IMR-90 (cell line): ENCODE measurements around the gene GRIK5. TPM values are rescaled to one million over a fixed set of nuclear protein-coding genes. Genes with fewer than 3 reads are reported as not detected.

Experiments used
- ATAC-seq: fragments of 200-7000 bp; cut with Tn5 transposase; 2 replicates; pipeline ENCODE4 v1.9.1; 2020; ENCODE audit warnings: low read depth, mild to moderate bottlenecking, moderate library complexity
- BruUV-seq: library from RNA; stranded (reverse); fragments of 400-500 nt; replicated peaks from 2 replicates; lab custom pipeline; 2021; lab: Mats Ljungman, UMichigan
- CTCF ChIA-PET: fragments of 300-600 bp; formaldehyde crosslinking; extraction: SDS; loops from one replicate; lab custom pipeline; 2021; ENCODE audit warnings: antibody characterized with exemption; lab: Yijun Ruan, JAX
- POLR2A ChIA-PET: fragments of 300-600 bp; sonication (Branson Sonifier 250); formaldehyde crosslinking; loops from one replicate; lab custom pipeline; 2022; ENCODE audit warnings: antibody characterized with exemption; ENCODE audit not compliant: unreplicated experiment; lab: Charles Lee
- DNase-seq: peaks from one replicate; pipeline ENCODE4 v3.0.0; 2013
- H2AFZ ChIP-seq: replicated peaks from 2 replicates; pipeline ENCODE3; 2013; ENCODE audit warnings: low read length, mild to moderate bottlenecking; ENCODE audit not compliant: poor library complexity
- H2AK5ac ChIP-seq: 2 replicates; pipeline ENCODE4 v1.6.1; 2013; ENCODE audit warnings: low read depth, low read length, inconsistent platforms
- H2AK9ac ChIP-seq: replicated peaks from 2 replicates; pipeline ENCODE3; 2013; ENCODE audit warnings: mild to moderate bottlenecking, low read depth, low read length, moderate library complexity; ENCODE audit not compliant: poor library complexity
- H2BK120ac ChIP-seq: 2 replicates; pipeline ENCODE4 v1.6.1; 2013; ENCODE audit warnings: low read depth, low read length, inconsistent platforms
- H2BK15ac ChIP-seq: 3 replicates; pipeline ENCODE4 v1.6.1; 2013; ENCODE audit warnings: low read depth, low read length, inconsistent platforms
- H2BK20ac ChIP-seq: 2 replicates; pipeline ENCODE4 v1.6.1; 2013; ENCODE audit warnings: low read depth, mild to moderate bottlenecking, inconsistent platforms, low read length, moderate library complexity
- H2BK5ac ChIP-seq: 2 replicates; pipeline ENCODE4 v1.6.1; 2013; ENCODE audit warnings: mild to moderate bottlenecking, low read depth, low read length, inconsistent platforms; ENCODE audit not compliant: poor library complexity, severe bottlenecking
- H3K14ac ChIP-seq: replicated peaks from 2 replicates; pipeline ENCODE4 v1.6.1; 2013; ENCODE audit warnings: low read depth, low read length, inconsistent platforms
- H3K18ac ChIP-seq: 2 replicates; pipeline ENCODE4 v1.6.1; 2013; ENCODE audit warnings: low read depth, low read length, control low read depth
- H3K23ac ChIP-seq: 2 replicates; pipeline ENCODE4 v1.6.1; 2013; ENCODE audit warnings: low read depth, low read length, inconsistent platforms
- H3K27ac ChIP-seq: 2 replicates; pipeline ENCODE4 v1.5.1; 2013; ENCODE audit warnings: mild to moderate bottlenecking, control low read depth, low read length; ENCODE audit not compliant: insufficient read depth
- H3K27me3 ChIP-seq: 2 replicates; pipeline ENCODE4 v1.6.1; 2013; ENCODE audit warnings: low read length; ENCODE audit not compliant: control insufficient read depth, insufficient read depth
- H3K36me3 ChIP-seq: 2 replicates; pipeline ENCODE4 v1.6.1; 2013; ENCODE audit warnings: low read length, mixed read lengths; ENCODE audit not compliant: control insufficient read depth, insufficient read depth
- H3K4ac ChIP-seq: 2 replicates; pipeline ENCODE4 v1.6.1; 2013; ENCODE audit warnings: low read depth, low read length, inconsistent platforms
- H3K4me1 ChIP-seq: 2 replicates; pipeline ENCODE4 v1.6.1; 2013; ENCODE audit warnings: low read length, mixed read lengths; ENCODE audit not compliant: control insufficient read depth, insufficient read depth
- H3K4me2 ChIP-seq: 2 replicates; pipeline ENCODE4 v1.6.1; 2013; ENCODE audit warnings: low read depth, mild to moderate bottlenecking, control low read depth, low read length, moderate library complexity
- H3K4me3 ChIP-seq: 2 replicates; pipeline ENCODE4 v1.5.1; 2013; ENCODE audit warnings: low read depth, mild to moderate bottlenecking, control low read depth, low read length, moderate library complexity; ENCODE audit not compliant: insufficient read depth
- H3K56ac ChIP-seq: 2 replicates; pipeline ENCODE4 v1.6.1; 2013; ENCODE audit warnings: low read length, inconsistent platforms; ENCODE audit not compliant: insufficient read depth; ENCODE audit errors: extremely low read depth
- H3K79me1 ChIP-seq, 2 experiments: 2 replicates each; pipeline ENCODE4 v1.6.1; 2013; ENCODE audit warnings: low read length in 2 of 2, inconsistent platforms in 1 of 2, low read depth in 1 of 2
- H3K9ac ChIP-seq: 2 replicates; pipeline ENCODE4 v1.6.1; 2013; ENCODE audit warnings: low read depth, low read length, control low read depth
- H3K9me1 ChIP-seq: 2 replicates; pipeline ENCODE4 v1.6.1; 2013; ENCODE audit warnings: low read length, inconsistent platforms; ENCODE audit not compliant: insufficient read depth
- H3K9me3 ChIP-seq: 2 replicates; pipeline ENCODE4 v1.6.1; 2013; ENCODE audit warnings: low read length; ENCODE audit not compliant: control insufficient read depth, insufficient read depth
- H4K20me1 ChIP-seq: 2 replicates; pipeline ENCODE4 v1.6.1; 2013; ENCODE audit warnings: low read length, inconsistent platforms; ENCODE audit not compliant: insufficient read depth
- H4K5ac ChIP-seq: 2 replicates; pipeline ENCODE4 v1.6.1; 2013; ENCODE audit warnings: mild to moderate bottlenecking, low read depth, low read length, control low read depth
- H4K8ac ChIP-seq, 2 experiments: 2 replicates each; pipeline ENCODE4 v1.6.1; 2013; ENCODE audit warnings: low read depth in 2 of 2, low read length in 2 of 2, control low read depth in 1 of 2, inconsistent platforms in 1 of 2
- H4K91ac ChIP-seq: 2 replicates; pipeline ENCODE4 v1.6.1; 2013; ENCODE audit warnings: low read depth, low read length, inconsistent platforms; ENCODE audit not compliant: insufficient read depth
- BHLHE40 ChIP-seq: fragments of 150-350 bp; IDR thresholded peaks from 2 replicates; pipeline ENCODE4 v1.6.1; 2016; ENCODE audit warnings: mild to moderate bottlenecking, low read depth, low read length
- CEBPB ChIP-seq: IDR thresholded peaks from 2 replicates; pipeline ENCODE4 v1.6.1; 2012; ENCODE audit warnings: low read depth, low read length, improper control_type of control experiment
- CTCF ChIP-seq: conservative IDR thresholded peaks from 2 replicates; pipeline ENCODE4 v1.5.1; 2012; ENCODE audit warnings: mild to moderate bottlenecking, low read depth, low read length, improper control_type of control experiment
- FOS ChIP-seq: fragments of 150-350 bp; IDR thresholded peaks from 2 replicates; pipeline ENCODE4 v1.6.1; 2016; ENCODE audit warnings: low read depth, low read length
- MAFK ChIP-seq: IDR thresholded peaks from 2 replicates; pipeline ENCODE4 v1.6.1; 2012; ENCODE audit warnings: low read depth, low read length, improper control_type of control experiment
- MAZ ChIP-seq: IDR thresholded peaks from 2 replicates; pipeline ENCODE4 v1.6.1; 2012; ENCODE audit warnings: low read depth, mild to moderate bottlenecking, low read length, improper control_type of control experiment, moderate library complexity, borderline replicate concordance
- MXI1 ChIP-seq: IDR thresholded peaks from 2 replicates; pipeline ENCODE4 v1.6.1; 2012; ENCODE audit warnings: low read depth, mild to moderate bottlenecking, low read length, moderate library complexity, borderline replicate concordance
- NFE2L2 ChIP-seq: fragments of 150-350 bp; IDR thresholded peaks from 2 replicates; pipeline ENCODE4 v1.6.1; 2016; ENCODE audit warnings: low read depth, mild to moderate bottlenecking, low read length
- POLR2A ChIP-seq: IDR thresholded peaks from 2 replicates; pipeline ENCODE4 v1.6.1; 2012; ENCODE audit warnings: mild to moderate bottlenecking, low read depth, low read length
- RAD21 ChIP-seq: IDR thresholded peaks from 2 replicates; pipeline ENCODE4 v1.6.1; 2012; ENCODE audit warnings: low read length, improper control_type of control experiment
- RCOR1 ChIP-seq: IDR thresholded peaks from 2 replicates; pipeline ENCODE4 v1.6.1; 2012; ENCODE audit warnings: mild to moderate bottlenecking, low read length, improper control_type of control experiment; ENCODE audit not compliant: insufficient replicate concordance
- RFX5 ChIP-seq: IDR thresholded peaks from 2 replicates; pipeline ENCODE4 v1.8.0; 2012; ENCODE audit warnings: low read depth, mild to moderate bottlenecking, low read length, moderate library complexity
- SMC3 ChIP-seq: fragments of 150-350 bp; IDR thresholded peaks from 2 replicates; pipeline ENCODE4 v1.6.1; 2016; ENCODE audit warnings: low read depth, mild to moderate bottlenecking, antibody characterized with exemption, low read length, moderate library complexity
- USF2 ChIP-seq: fragments of 150-350 bp; IDR thresholded peaks from 2 replicates; pipeline ENCODE4 v1.6.1; 2017; ENCODE audit warnings: mild to moderate bottlenecking, antibody characterized with exemption, low read length, low read depth
- WGBS, 2 experiments: methylation state at CpG; one replicate each; pipeline versions ENCODE4 v1.1.5 to v1.1.7; 2013; ENCODE audit warnings: missing lambda C conversion rate in 2 of 2; ENCODE audit not compliant: insufficient read length in 1 of 2; ENCODE audit errors: extremely low coverage in 2 of 2; 5-methylcytosine and 5-hydroxymethylcytosine counted together
- dilution Hi-C: fragments of 300-500 bp; cut with HindIII; formaldehyde crosslinking; loops from one replicate; pipeline ENCODE4 v1.14.3; 2018; ENCODE audit warnings: low sequenced_read_pairs; ENCODE audit not compliant: unreplicated experiment
- in situ Hi-C: fragments of 300-500 bp; cut with MboI; formaldehyde crosslinking; loops from 3 replicates; pipeline ENCODE4 v1.14.3; 2019; ENCODE audit warnings: low sequenced_read_pairs, inconsistent platforms, mixed read lengths
- intact Hi-C: fragments of 100-400 bp; cut with micrococcal nuclease; formaldehyde crosslinking; loops from 2 replicates; pipeline ENCODE4 v1.10.0; 2022
- polyA plus RNA-seq, 3 experiments: library from polyadenylated mRNA; depleted of rRNA; stranded (reverse); fragments of >200 nt; gene quantifications; 2 replicates each; pipeline ENCODE4 v1.2.3, GENCODE V29; 2012; ENCODE audit warnings: low replicate concordance in 1 of 3
- total RNA-seq: library from RNA; depleted of rRNA; stranded (reverse); fragments of >200 nt; gene quantifications from 2 replicates; pipeline ENCODE4 v1.2.3, GENCODE V29; 2012
- TF ChIP-seq, protein P1 (sequence below): fragments of 150-350 bp; IDR thresholded peaks from 2 replicates; pipeline ENCODE4 v1.6.1; 2016; ENCODE audit warnings: low read depth, mild to moderate bottlenecking, low read length, moderate library complexity, borderline replicate concordance

Gene GRIK5
- total and polyA plus RNA-seq, 2 of the 4 experiments (the other 2 are of a cell fraction), result 0.10 TPM; not detected in 1

- ChIA-PET POLR2A (no interaction called here), CTCF (no interaction called here)
- Histone ChIP-seq H2AK9ac (no peak overlapping the region), H2BK20ac (no peak overlapping the region), H3K27ac (no peak overlapping the region), H2AFZ (no peak overlapping the region), H3K14ac (no peak overlapping the region), H3K4me1 (no peaks in the 10 kb centered on the region), H2BK5ac (no peak overlapping the region), H3K27me3 (peaks cover 15% of the 10 kb centered on the region), H3K4me2 (no peak overlapping the region), H3K23ac (no peak overlapping the region), H3K18ac (no peak overlapping the region), H3K9me3 (no peaks in the 10 kb centered on the region), H3K9ac (no peak overlapping the region), H4K20me1 (no peaks in the 10 kb centered on the region), H3K4ac (no peak overlapping the region), H3K4me3 (no peak overlapping the region), H2AK5ac (no peak overlapping the region), H2BK15ac (no peak overlapping the region), H2BK120ac (no peak overlapping the region), H3K9me1 (no peaks in the 10 kb centered on the region), H4K91ac (no peak overlapping the region), H3K36me3 (no peaks in the 10 kb centered on the region), H4K5ac (no peak overlapping the region), H3K56ac (no peak overlapping the region), H3K79me1 (no peaks in the 10 kb centered on the region), H4K8ac (no peak overlapping the region)
- 76% methylated on average over 11 of the region's 15 CpGs; no CpG with 5 or more reads in 1 of the 2 experiments for WGBS, 2 experiments
- dilution Hi-C loops (no loop called here), intact Hi-C loops (no loop called here), in situ Hi-C loops (no loop called here)
- ATAC-seq (no peak), DNase-seq (no peak)
- TF ChIP-seq, protein P1, sequence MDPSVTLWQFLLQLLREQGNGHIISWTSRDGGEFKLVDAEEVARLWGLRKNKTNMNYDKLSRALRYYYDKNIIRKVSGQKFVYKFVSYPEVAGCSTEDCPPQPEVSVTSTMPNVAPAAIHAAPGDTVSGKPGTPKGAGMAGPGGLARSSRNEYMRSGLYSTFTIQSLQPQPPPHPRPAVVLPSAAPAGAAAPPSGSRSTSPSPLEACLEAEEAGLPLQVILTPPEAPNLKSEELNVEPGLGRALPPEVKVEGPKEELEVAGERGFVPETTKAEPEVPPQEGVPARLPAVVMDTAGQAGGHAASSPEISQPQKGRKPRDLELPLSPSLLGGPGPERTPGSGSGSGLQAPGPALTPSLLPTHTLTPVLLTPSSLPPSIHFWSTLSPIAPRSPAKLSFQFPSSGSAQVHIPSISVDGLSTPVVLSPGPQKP, result no peak
- TF ChIP-seq USF2, result no peak
- TF ChIP-seq FOS, result no peak
- no peak for TF ChIP-seq CTCF
- no peak for TF ChIP-seq BHLHE40
- TF ChIP-seq RFX5, result no peak
- TF ChIP-seq MAZ, result no peak
- no peak for TF ChIP-seq SMC3
- no peak for TF ChIP-seq RAD21
- TF ChIP-seq MXI1, result no peak
- TF ChIP-seq MAFK, result no peak
- TF ChIP-seq CEBPB, result no peak
- no peak for TF ChIP-seq POLR2A
- TF ChIP-seq RCOR1, result no peak
- TF ChIP-seq NFE2L2, result no peak
- BruUV-seq, result no TSS peak
These were observed 88.3 kb downstream of the GRIK5 start for GRCh38 chr19:41981724-41982123.
